Prostate gland (tissue), 2 donors: ENCODE measurements around the gene YIPF2. TPM values are rescaled to one million over a fixed set of nuclear protein-coding genes. Genes with fewer than 3 reads are reported as not detected.

Experiments used
- DNase-seq: peaks from one replicate; pipeline ENCODE4 v3.0.0-alpha.2; 2019; ENCODE audit warnings: low spot score
- H3K27ac ChIP-seq, 2 donors: fragments of 200-600 bp; sonication (generic); 2 replicates each; pipeline ENCODE4 v1.5.1; 2017 to 2019
- H3K27me3 ChIP-seq: fragments of 200-600 bp; sonication (generic); replicated peaks from 2 replicates; pipeline ENCODE4 v1.5.1; 2019; ENCODE audit not compliant: insufficient read depth
- H3K36me3 ChIP-seq, 2 donors: fragments of 200-600 bp; sonication (generic); 1 replicate in 1 of 2; 2 replicates in 1 of 2; pipeline versions ENCODE4 v1.5.1 to v1.8.1; 2017 to 2019
- H3K4me1 ChIP-seq: fragments of 200-600 bp; sonication (generic); replicated peaks from 2 replicates; pipeline ENCODE4 v1.5.1; 2019
- H3K4me3 ChIP-seq, 2 donors: fragments of 200-600 bp; sonication (generic); 2 replicates each; pipeline ENCODE4 v1.5.1; 2017 to 2019
- H3K9me3 ChIP-seq: fragments of 200-600 bp; sonication (generic); 2 replicates; pipeline ENCODE4 v1.5.1; 2017
- POLR2A ChIP-seq: fragments of 450-650 bp; IDR thresholded peaks from one replicate; pipeline ENCODE4 v1.6.1; 2016; ENCODE audit warnings: antibody characterized with exemption, mild to moderate bottlenecking
- POLR2AphosphoS5 ChIP-seq: sonication (generic); formaldehyde crosslinking; IDR thresholded peaks from one replicate; pipeline ENCODE4 v1.6.1; 2017; ENCODE audit warnings: antibody characterized with exemption
- WGBS: methylation state at CpG from one replicate; pipeline ENCODE4 v1.1.5; 2018; 5-methylcytosine and 5-hydroxymethylcytosine counted together
- intact Hi-C: fragments of 100-400 bp; cut with DNase I; formaldehyde crosslinking; loops from one replicate; pipeline ENCODE4 v1.14.2; 2022
- total RNA-seq, 2 donors: library from RNA; depleted of rRNA; stranded (reverse); fragments of >200 nt; gene quantifications; one replicate each; pipeline ENCODE4 v1.1.0, GENCODE V29; 2016
- TF ChIP-seq, protein P1 (sequence below), 4 experiments: fragments of 200-600 bp in 2 of 4; fragments of 450-650 bp in 2 of 4; sonication (generic) in 2 of 4; IDR thresholded peaks; 1 replicate in 3 of 4; 2 replicates in 1 of 4; pipeline ENCODE4 v1.5.1; 2016 to 2019; ENCODE audit warnings: antibody characterized with exemption in 4 of 4, mild to moderate bottlenecking in 2 of 4, moderate library complexity in 2 of 4

Gene YIPF2
- total RNA-seq, 2 donors from 2014 or later = 84.8 to 87.1 TPM

GRCh38 chr19:10971107-10971726 is 42.8 kb upstream of the YIPF2 start:
- no peaks in the 10 kb centered on the region for H3K9me3 ChIP-seq
- no peaks in the 10 kb centered on the region for H3K4me1 ChIP-seq
- intact Hi-C loops = no loop called here
- DNase-seq = no peak
- no peak overlapping the region for H3K27ac ChIP-seq
- no peaks in the 10 kb centered on the region for H3K27me3 ChIP-seq
- TF ChIP-seq POLR2AphosphoS5 = no peak
- no peak for TF ChIP-seq POLR2A
- TF ChIP-seq, protein P1, sequence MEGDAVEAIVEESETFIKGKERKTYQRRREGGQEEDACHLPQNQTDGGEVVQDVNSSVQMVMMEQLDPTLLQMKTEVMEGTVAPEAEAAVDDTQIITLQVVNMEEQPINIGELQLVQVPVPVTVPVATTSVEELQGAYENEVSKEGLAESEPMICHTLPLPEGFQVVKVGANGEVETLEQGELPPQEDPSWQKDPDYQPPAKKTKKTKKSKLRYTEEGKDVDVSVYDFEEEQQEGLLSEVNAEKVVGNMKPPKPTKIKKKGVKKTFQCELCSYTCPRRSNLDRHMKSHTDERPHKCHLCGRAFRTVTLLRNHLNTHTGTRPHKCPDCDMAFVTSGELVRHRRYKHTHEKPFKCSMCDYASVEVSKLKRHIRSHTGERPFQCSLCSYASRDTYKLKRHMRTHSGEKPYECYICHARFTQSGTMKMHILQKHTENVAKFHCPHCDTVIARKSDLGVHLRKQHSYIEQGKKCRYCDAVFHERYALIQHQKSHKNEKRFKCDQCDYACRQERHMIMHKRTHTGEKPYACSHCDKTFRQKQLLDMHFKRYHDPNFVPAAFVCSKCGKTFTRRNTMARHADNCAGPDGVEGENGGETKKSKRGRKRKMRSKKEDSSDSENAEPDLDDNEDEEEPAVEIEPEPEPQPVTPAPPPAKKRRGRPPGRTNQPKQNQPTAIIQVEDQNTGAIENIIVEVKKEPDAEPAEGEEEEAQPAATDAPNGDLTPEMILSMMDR (IDR thresholded peaks at IDR 0.05) = no peak
- no peaks in the 10 kb centered on the region for H3K36me3 ChIP-seq
- 92% methylated on average over 8 of the region's 8 CpGs for WGBS
- no peak overlapping the region for H3K4me3 ChIP-seq

DNA sequence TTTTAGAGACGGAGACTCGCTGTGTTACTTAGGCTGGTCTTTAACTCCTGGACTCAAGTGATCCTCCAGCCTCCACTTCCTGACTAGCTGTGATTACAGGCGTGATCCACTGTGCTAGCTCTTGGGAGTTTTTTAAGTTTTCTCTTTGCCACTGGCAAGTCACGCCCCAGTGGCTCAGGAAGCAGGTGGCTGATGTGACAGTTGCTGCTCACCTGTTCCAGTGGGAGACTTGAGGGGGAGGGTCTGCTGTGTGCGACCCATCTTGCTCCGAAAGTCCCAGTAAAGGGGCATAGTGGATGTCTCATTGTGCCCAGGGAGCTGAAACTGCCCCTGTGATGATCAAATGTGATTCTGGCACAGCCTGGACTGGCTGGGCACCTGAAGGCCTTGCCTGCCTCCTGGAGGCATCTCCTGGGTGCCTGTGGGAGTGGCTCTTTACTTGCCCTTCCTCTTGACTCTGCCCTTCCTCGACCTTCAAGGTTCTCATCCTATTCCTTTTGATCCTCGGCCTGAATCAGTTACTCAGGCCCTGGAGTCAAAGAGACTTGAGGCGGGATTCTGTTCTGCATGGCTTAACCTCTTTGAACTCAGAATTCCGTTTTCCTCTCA is 40.2 kb upstream of the YIPF2 start:
- 62% methylated on average over 10 of the region's 10 CpGs for WGBS
- H3K9me3 ChIP-seq = no peaks in the 10 kb centered on the region
- H3K36me3 ChIP-seq = no peaks in the 10 kb centered on the region
- intact Hi-C loops = no loop called here
- no peak for DNase-seq
- H3K27ac ChIP-seq = no peak overlapping the region
- H3K4me1 ChIP-seq = no peaks in the 10 kb centered on the region
- H3K4me3 ChIP-seq = no peak overlapping the region
- H3K27me3 ChIP-seq = no peaks in the 10 kb centered on the region
- TF ChIP-seq, protein P1 (IDR thresholded peaks at IDR 0.05) = no peak
- no peak for TF ChIP-seq POLR2A
- TF ChIP-seq POLR2AphosphoS5 = no peak

- Histone ChIP-seq H3K36me3 (no peaks in the 10 kb centered on the region), H3K27ac (no peak overlapping the region), H3K27me3 (no peaks in the 10 kb centered on the region), H3K4me1 (peaks cover 4% of the 10 kb centered on the region), H3K9me3 (no peaks in the 10 kb centered on the region), H3K4me3 (no peak overlapping the region)
- intact Hi-C loops = no loop called here
- WGBS = 77% methylated on average over 8 of the region's 8 CpGs
- TF ChIP-seq, protein P1 (IDR thresholded peaks at IDR 0.05) = no peak
- TF ChIP-seq POLR2A (no peak), POLR2AphosphoS5 (no peak)
- DNase-seq = no peak
Observed at GRCh38 chr19:10966809-10967208, 38.4 kb upstream of the YIPF2 start.

GRCh38 chr19:10965398-10965797 is 37.0 kb upstream of the YIPF2 start:
- no peak for DNase-seq
- Histone ChIP-seq H3K4me1 (peaks cover 4% of the 10 kb centered on the region), H3K9me3 (no peaks in the 10 kb centered on the region), H3K36me3 (no peaks in the 10 kb centered on the region), H3K27ac (no peak overlapping the region), H3K27me3 (no peaks in the 10 kb centered on the region), H3K4me3 (no peak overlapping the region)
- WGBS = 78% methylated on average over 6 of the region's 6 CpGs
- TF ChIP-seq POLR2A (no peak), POLR2AphosphoS5 (no peak)
- TF ChIP-seq, protein P1 (IDR thresholded peaks at IDR 0.05) = no peak
- intact Hi-C loops = no loop called here

- no peak overlapping the region for H3K4me3 ChIP-seq
- peaks cover 4% of the 10 kb centered on the region for H3K4me1 ChIP-seq
- WGBS = 97% methylated on average over 4 of the region's 4 CpGs
- H3K27ac ChIP-seq = no peak overlapping the region
- H3K9me3 ChIP-seq = no peaks in the 10 kb centered on the region
- no peaks in the 10 kb centered on the region for H3K36me3 ChIP-seq
- H3K27me3 ChIP-seq = no peaks in the 10 kb centered on the region
- intact Hi-C loops = no loop called here
- no peak for DNase-seq
- TF ChIP-seq POLR2AphosphoS5 (no peak), POLR2A (no peak)
- TF ChIP-seq, protein P1 (IDR thresholded peaks at IDR 0.05) = no peak
Observed at GRCh38 chr19:10964903-10965302, 36.5 kb upstream of the YIPF2 start.
